ENCODE results near the gene ARF3.

DNA sequence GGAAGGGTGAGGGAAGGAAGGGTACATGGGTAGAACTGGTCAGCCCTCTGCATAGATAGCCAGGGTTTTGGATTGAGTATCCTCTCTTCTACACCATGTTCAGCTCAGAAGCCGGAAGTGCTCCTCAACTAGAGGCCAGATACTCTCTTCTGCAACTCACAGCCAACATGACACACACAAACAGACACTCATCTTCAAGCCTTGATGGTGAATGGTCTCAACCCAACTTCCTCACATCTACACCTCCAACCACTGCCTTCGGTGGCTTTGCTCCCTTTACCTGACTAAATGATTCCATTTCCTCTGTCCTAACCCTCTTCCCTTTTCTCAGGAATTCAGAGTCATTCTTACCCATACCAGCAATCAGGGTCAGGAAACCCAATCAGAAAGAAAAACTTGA, 24.4 kb downstream of the ARF3 start:
- no peak for TF ChIP-seq EZH2 (IDR thresholded peaks at IDR 0.05; ENCODE audit: low read length, missing control alignments)
- TF ChIP-seq, protein P1, sequence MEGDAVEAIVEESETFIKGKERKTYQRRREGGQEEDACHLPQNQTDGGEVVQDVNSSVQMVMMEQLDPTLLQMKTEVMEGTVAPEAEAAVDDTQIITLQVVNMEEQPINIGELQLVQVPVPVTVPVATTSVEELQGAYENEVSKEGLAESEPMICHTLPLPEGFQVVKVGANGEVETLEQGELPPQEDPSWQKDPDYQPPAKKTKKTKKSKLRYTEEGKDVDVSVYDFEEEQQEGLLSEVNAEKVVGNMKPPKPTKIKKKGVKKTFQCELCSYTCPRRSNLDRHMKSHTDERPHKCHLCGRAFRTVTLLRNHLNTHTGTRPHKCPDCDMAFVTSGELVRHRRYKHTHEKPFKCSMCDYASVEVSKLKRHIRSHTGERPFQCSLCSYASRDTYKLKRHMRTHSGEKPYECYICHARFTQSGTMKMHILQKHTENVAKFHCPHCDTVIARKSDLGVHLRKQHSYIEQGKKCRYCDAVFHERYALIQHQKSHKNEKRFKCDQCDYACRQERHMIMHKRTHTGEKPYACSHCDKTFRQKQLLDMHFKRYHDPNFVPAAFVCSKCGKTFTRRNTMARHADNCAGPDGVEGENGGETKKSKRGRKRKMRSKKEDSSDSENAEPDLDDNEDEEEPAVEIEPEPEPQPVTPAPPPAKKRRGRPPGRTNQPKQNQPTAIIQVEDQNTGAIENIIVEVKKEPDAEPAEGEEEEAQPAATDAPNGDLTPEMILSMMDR (conservative IDR thresholded peaks at IDR 0.05 in 1 of 2, IDR thresholded peaks at IDR 0.05 in 1 of 2; ENCODE audit: low read depth in 1 of 2, low read length in 2 of 2): no peak
